Neural progenitor cell (in vitro differentiated cells): ENCODE measurements around the gene RAB37.

Experiments
- CTCF ChIP-seq: fragments of 200-600 bp; sonication (generic); IDR thresholded peaks from 2 replicates; pipeline ENCODE4 v1.5.1; 2017; ENCODE audit warnings: antibody characterized with exemption, mild to moderate bottlenecking
- EZH2phosphoT487 ChIP-seq: fragments of 200-600 bp; sonication (generic); IDR thresholded peaks from 2 replicates; pipeline ENCODE4 v1.6.1; 2017; ENCODE audit warnings: antibody characterized with exemption

GRCh38 chr17:74749279-74750038 lies 12.4 kb downstream of the RAB37 start:
- TF ChIP-seq CTCF: no peak
- no peak for TF ChIP-seq EZH2phosphoT487
